GM12801 (cell line): Measurements from ENCODE around the gene TYRP1.

Experiments used
- TF ChIP-seq, protein P1 (sequence below): IDR thresholded peaks from one replicate; pipeline ENCODE4 v1.5.1; 2011; ENCODE audit warnings: control low read depth; ENCODE audit not compliant: insufficient read length; ENCODE audit errors: extremely low read depth

Gene TYRP1

DNA sequence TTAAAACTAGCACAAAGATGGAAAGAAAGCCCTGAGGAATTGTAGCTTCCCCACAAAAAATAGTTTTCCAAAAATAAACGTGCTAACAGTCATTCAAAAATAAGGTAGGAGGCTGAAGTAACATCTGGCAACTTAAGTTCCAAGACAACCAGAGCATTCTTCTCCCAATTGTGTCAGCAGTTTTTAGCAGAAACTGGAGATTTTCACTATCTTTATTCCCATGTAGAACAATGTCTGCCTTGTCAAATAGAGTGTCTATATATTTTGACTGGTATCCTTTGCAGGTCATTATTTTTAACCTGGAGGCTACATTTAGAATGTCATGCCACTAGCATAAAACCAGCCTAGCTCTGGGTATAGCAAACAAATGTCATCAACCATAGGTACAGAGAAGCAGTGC lies 10.8 kb downstream of the TYRP1 start:
- TF ChIP-seq, protein P1, sequence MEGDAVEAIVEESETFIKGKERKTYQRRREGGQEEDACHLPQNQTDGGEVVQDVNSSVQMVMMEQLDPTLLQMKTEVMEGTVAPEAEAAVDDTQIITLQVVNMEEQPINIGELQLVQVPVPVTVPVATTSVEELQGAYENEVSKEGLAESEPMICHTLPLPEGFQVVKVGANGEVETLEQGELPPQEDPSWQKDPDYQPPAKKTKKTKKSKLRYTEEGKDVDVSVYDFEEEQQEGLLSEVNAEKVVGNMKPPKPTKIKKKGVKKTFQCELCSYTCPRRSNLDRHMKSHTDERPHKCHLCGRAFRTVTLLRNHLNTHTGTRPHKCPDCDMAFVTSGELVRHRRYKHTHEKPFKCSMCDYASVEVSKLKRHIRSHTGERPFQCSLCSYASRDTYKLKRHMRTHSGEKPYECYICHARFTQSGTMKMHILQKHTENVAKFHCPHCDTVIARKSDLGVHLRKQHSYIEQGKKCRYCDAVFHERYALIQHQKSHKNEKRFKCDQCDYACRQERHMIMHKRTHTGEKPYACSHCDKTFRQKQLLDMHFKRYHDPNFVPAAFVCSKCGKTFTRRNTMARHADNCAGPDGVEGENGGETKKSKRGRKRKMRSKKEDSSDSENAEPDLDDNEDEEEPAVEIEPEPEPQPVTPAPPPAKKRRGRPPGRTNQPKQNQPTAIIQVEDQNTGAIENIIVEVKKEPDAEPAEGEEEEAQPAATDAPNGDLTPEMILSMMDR: no peak

DNA sequence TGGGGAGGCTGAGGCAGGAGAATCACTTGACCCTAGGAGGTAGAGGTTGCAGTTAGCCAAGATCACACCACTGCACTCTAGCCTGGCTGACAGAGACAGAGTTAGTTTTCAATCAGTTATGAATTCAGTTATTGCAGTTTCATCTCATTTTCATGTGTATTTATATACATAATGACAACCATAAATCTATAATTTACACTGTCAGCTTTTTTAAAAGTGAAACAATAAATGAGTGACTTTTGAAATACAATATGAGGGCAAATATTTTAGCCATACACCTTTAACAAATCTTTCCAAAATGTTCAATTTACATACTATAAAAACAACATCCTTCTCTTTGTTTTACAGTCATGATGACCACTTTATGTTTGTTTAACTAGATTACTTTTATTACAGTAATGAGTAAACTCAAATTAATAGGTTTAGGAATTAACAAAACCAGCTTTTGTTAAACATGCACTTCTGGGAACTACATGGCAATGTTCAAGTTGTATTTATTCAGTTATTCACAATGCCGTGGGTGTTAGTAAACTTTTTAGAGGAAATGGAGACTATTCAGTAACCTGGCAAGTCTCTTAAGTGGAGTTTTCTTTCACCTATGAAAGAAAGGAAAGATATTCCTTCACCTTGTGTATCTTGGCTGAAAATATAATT lies 12.7 kb downstream of the TYRP1 start:
- TF ChIP-seq, protein P1: no peak

DNA sequence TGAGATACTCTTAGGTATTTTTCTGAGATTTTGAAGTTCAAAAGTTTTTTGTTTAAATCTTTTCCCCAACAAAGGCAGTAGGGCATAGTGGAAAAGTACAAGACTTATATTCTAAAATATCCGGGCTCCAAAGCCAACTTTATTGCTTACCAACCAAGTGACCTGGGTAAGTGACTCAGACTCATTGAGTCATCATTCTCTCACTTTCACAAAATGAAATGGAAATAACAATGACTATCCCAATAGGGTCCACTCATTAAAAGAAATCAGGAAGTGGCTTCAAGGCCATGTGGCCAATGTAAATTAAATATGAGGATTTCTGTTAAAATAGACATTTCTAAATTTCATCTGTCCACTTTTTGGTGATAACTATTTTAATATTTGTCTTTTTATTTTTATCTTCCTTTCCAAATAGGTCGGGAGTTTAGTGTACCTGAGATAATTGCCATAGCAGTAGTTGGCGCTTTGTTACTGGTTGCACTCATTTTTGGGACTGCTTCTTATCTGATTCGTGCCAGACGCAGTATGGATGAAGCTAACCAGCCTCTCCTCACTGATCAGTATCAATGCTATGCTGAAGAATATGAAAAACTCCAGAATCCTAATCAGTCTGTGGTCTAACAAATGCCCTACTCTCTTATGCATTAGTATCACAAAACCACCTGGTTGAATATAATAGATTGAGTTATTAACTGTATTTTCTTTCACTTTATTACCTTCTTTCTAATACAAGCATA lies 15.5 kb downstream of the TYRP1 start:
- TF ChIP-seq, protein P1: no peak

DNA sequence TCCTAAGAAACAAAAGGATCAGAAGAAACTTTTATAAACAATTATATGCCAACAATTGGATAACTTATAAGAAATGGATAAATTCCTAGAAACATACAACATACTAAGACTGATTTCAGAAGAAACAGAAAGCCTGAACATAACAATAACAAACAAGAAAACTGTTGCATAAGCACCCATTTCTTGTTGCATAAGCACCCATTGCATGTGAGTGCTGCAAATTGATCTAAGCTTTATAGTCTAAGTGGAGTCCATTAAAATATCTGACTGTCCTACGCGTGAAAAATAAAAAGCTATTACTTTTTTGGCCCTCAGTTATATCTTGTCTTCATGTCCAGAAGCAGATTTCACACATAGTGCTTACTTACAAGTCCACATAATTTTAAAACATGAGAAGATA lies 19.3 kb downstream of the TYRP1 start:
- TF ChIP-seq, protein P1: no peak

DNA sequence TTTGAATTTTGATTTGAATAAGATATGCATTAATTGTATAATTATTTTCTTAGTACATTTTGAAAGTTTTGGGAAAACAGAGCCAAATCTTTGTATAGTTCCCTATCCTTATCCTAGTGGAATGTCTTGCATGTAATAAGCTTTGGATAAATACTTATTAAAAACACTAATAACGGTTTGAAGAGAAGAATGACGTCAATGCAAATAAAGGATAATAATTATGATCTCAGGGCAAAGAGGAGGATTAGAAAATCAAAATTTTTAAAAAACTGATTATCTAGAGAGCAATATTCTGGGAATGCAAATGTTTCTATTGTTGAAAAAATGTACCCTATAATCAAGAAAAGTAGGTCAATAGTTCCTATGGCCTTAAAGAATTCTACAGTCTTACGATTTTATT lies 22.1 kb downstream of the TYRP1 start:
- TF ChIP-seq, protein P1: no peak

DNA sequence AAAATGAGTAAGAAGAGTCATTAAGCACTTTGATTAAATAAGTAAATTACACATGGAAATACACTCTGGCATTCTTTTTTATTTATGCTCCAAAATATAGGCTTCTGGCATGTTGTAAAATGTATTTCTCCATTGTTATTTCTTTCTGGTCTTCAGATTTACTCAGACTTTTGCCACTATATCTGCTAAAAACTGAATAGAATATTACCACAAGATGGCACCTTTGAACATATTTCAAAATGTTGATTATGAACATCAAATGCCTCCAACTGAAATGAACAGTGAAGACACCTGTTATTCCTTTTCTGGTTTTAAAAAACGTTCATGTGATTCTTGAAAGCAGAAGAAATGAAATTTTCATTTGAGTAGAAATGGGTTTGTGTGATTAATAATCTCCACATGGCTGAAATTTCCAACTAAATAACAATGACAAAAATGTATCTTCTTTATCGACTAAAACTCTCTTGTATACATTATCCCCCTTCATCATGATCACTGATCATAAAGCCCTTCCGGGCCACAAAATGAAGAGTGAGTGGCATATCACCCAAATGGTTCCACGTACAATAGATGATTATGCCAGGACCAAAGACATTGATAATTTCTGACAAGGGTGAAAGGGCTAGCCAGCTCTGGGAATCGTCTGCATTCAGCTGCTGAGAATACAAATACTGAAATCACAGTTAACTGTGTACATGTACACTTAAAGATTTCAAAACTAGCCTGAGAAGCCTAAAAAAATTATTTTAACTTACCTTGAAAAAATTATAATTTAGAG lies 23.8 kb downstream of the TYRP1 start:
- TF ChIP-seq, protein P1: no peak

DNA sequence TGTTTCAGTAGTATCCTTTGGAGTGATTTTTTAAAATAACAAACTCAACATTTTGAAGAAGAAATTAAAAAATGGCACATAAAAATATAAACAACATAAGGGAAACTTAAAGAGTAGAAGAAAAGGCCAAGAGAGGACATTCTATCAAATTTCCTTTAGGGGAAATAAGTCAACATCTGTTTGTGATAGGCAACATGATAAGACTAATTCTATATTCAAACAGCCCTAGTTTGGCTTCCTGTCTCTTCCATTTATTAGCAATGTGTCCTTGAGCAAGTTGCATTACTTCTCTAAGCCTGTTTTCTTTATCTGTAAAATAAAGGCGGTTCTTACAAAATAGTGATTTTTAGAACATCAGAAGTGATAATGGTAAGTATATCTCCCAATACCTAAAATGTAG lies 24.7 kb downstream of the TYRP1 start:
- TF ChIP-seq, protein P1: no peak
